Activated T-cell treated with anti-CD3 and anti-CD28 coated beads, Interleukin-2, amount 50 U/mL, for 1 hour (primary cell): ENCODE measurements around the gene PYHIN1.

Source experiments
- DNase-seq: peaks from one replicate; pipeline ENCODE4 v3.0.0-alpha.2; 2020

The PYHIN1 gene

DNA sequence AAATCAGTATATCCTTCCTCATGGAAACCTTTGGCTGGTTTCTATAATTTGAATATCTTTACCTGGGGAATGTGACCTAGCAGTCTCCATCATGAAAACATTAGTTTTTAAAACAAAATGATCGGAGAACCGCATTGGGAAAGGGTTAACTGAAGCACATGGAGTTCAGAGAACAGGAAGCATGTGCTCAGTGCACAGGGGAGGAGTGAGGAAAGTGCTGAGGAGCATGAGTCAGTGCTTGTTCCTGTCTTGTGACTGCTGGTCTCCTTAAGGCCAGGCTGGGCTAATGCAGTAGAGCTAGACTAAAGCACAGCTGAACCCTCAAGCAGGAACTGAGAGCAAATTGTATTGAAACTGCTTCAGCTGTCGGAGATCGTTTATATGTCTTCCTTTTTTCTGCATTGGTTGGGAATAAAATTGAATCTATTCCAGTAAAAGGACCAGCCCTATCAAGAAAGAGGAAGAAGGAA, 84.1 kb downstream of the PYHIN1 start:
- DNase-seq = peak; percentile 55

DNA sequence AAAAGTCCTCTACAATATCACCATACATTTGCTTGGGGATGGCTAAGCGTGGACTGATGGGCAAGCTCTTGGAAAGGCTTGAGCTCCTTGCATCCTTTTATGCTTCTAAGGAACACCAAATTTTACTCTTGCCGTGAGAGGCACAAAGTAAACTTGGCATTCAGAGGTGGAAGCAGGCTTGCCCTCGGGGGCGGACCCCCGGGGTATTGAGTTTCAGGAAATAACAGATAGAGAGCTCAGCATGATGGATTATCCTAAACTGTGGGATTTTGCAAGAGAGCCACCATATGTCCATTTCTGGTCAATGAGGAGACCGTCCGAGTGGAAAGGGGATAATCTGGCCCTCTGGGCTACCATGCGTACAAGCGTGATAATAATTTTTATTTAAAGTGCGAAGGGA, 92.4 kb downstream of the PYHIN1 start:
- DNase-seq = no peak

DNA sequence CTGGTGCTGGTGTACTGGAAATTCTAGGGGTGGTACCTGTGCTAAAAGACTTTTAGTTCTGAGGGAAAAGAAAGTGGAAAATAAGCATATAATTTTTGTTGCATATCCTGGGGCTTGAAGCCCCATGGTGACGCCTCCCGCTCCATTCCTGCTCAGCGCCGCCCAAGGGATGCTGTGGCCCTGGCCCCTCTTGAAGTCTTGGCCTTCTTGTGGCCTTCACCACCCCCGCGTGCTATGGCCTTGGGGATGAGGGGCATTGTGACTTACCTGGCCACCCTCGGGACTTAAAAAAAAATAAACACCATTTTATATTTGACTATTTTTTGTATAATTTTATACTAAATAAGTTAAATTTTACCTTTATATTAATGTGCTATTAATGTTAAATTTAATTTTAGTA, 93.7 kb downstream of the PYHIN1 start:
- DNase-seq = no peak
